Liver (tissue), 9 donors: ENCODE results near the gene FAM3A. TPM values are rescaled to one million over a fixed set of nuclear protein-coding genes. Genes with fewer than 3 reads are reported as not detected.

ENCODE experiments used
- DNase-seq: peaks from one replicate; pipeline ENCODE4 v3.0.0-alpha.2; 2017; ENCODE audit warnings: low spot score
- H3K27ac ChIP-seq, 2 donors: one replicate each; pipeline ENCODE4 v1.7.0; 2013; ENCODE audit warnings: inconsistent platforms in 2 of 2, low read length in 2 of 2, control low read depth in 1 of 2, low read depth in 1 of 2, mild to moderate bottlenecking in 1 of 2
- H3K27me3 ChIP-seq, 4 donors: one replicate each; pipeline versions ENCODE4 v1.6.1 to v1.7.0; 2013; ENCODE audit warnings: low read length in 3 of 4, inconsistent platforms in 1 of 4, mild to moderate bottlenecking in 1 of 4, moderate library complexity in 1 of 4; ENCODE audit not compliant: control insufficient read depth in 4 of 4, insufficient read depth in 4 of 4
- H3K36me3 ChIP-seq, 4 donors: one replicate each; pipeline versions ENCODE4 v1.6.1 to v1.7.0; 2013; ENCODE audit warnings: low read length in 3 of 4, mild to moderate bottlenecking in 3 of 4, low read depth in 1 of 4, moderate library complexity in 1 of 4; ENCODE audit not compliant: control insufficient read depth in 4 of 4, insufficient read depth in 3 of 4
- H3K4me1 ChIP-seq, 4 donors: one replicate each; pipeline versions ENCODE4 v1.6.1 to v1.7.0; 2013; ENCODE audit warnings: low read length in 3 of 4, mild to moderate bottlenecking in 3 of 4, moderate library complexity in 1 of 4; ENCODE audit not compliant: control insufficient read depth in 4 of 4, insufficient read depth in 4 of 4
- H3K4me3 ChIP-seq, 3 donors: one replicate each; pipeline versions ENCODE4 v1.6.1 to v1.7.0; 2013; ENCODE audit warnings: low read length in 3 of 3, control low read depth in 1 of 3, low read depth in 1 of 3, mild to moderate bottlenecking in 1 of 3
- H3K9ac ChIP-seq, 2 donors: one replicate each; pipeline ENCODE4 v1.7.0; 2013; ENCODE audit warnings: low read length in 2 of 2, mild to moderate bottlenecking in 2 of 2, moderate library complexity in 2 of 2, control low read depth in 1 of 2, low read depth in 1 of 2
- H3K9me3 ChIP-seq, 4 donors: one replicate each; pipeline versions ENCODE4 v1.6.1 to v1.7.0; 2013; ENCODE audit warnings: low read length in 3 of 4; ENCODE audit not compliant: control insufficient read depth in 4 of 4
- ATF3 ChIP-seq: IDR thresholded peaks from 2 replicates; pipeline ENCODE4 v1.6.1; 2016; ENCODE audit warnings: antibody characterized with exemption
- CTCF ChIP-seq: fragments of 150-350 bp; IDR thresholded peaks from 2 replicates; pipeline ENCODE4 v1.5.1; 2017; ENCODE audit warnings: improper control_type of control experiment, low read depth, low read length; ENCODE audit not compliant: missing input control
- EGR1 ChIP-seq, 2 donors: IDR thresholded peaks; 2 replicates each; pipeline ENCODE4 v1.6.1; 2016 to 2018; ENCODE audit warnings: antibody characterized with exemption in 2 of 2, low read depth in 2 of 2
- FOXA1 ChIP-seq: IDR thresholded peaks from 2 replicates; pipeline ENCODE4 v1.6.1; 2016; ENCODE audit warnings: antibody characterized with exemption
- FOXA2 ChIP-seq: IDR thresholded peaks from 2 replicates; pipeline ENCODE4 v1.6.1; 2016; ENCODE audit warnings: antibody characterized with exemption
- GABPA ChIP-seq, 2 donors: IDR thresholded peaks in 1 of 2; conservative IDR thresholded peaks in 1 of 2; 2 replicates each; pipeline ENCODE4 v1.6.1; 2016; ENCODE audit warnings: antibody characterized with exemption in 2 of 2, mild to moderate bottlenecking in 1 of 2, moderate library complexity in 1 of 2
- HNF4A ChIP-seq, 2 donors: conservative IDR thresholded peaks; 2 replicates each; pipeline ENCODE4 v1.6.1; 2016; ENCODE audit warnings: antibody characterized with exemption in 2 of 2, mild to moderate bottlenecking in 2 of 2
- HNF4G ChIP-seq: IDR thresholded peaks from 2 replicates; pipeline ENCODE4 v1.6.1; 2016; ENCODE audit warnings: antibody characterized with exemption
- JUND ChIP-seq, 2 donors: IDR thresholded peaks; 2 replicates each; pipeline ENCODE4 v1.6.1; 2016; ENCODE audit warnings: antibody characterized with exemption in 2 of 2
- MAX ChIP-seq: IDR thresholded peaks from 2 replicates; pipeline ENCODE4 v1.6.1; 2016; ENCODE audit warnings: antibody characterized with exemption
- NR2F2 ChIP-seq: IDR thresholded peaks from 2 replicates; pipeline ENCODE4 v1.6.1; 2016; ENCODE audit warnings: antibody characterized with exemption
- RAD21 ChIP-seq, 2 donors: IDR thresholded peaks; 2 replicates each; pipeline ENCODE4 v1.6.1; 2016; ENCODE audit warnings: antibody characterized with exemption in 2 of 2, mild to moderate bottlenecking in 2 of 2
- REST ChIP-seq: IDR thresholded peaks from 2 replicates; pipeline ENCODE4 v1.6.1; 2016; ENCODE audit warnings: antibody characterized with exemption, mild to moderate bottlenecking
- RXRA ChIP-seq, 2 donors: IDR thresholded peaks; 2 replicates each; pipeline ENCODE4 v1.6.1; 2017 to 2018; ENCODE audit warnings: antibody characterized with exemption in 2 of 2, mild to moderate bottlenecking in 1 of 2
- SP1 ChIP-seq: IDR thresholded peaks from 2 replicates; pipeline ENCODE4 v1.6.1; 2018; ENCODE audit warnings: antibody characterized with exemption, mild to moderate bottlenecking
- TAF1 ChIP-seq: conservative IDR thresholded peaks from 2 replicates; pipeline ENCODE4 v1.6.1; 2016; ENCODE audit warnings: antibody characterized with exemption, mild to moderate bottlenecking
- YY1 ChIP-seq: IDR thresholded peaks from 2 replicates; pipeline ENCODE4 v1.6.1; 2016; ENCODE audit warnings: antibody characterized with exemption, mild to moderate bottlenecking
- ZBTB33 ChIP-seq: IDR thresholded peaks from 2 replicates; pipeline ENCODE4 v1.6.1; 2016; ENCODE audit warnings: antibody characterized with exemption
- WGBS: extraction: QIAGEN DNeasy Blood & Tissue Kit; methylation state at CpG from one replicate; pipeline ENCODE4 v1.1.7; 2013; 5-methylcytosine and 5-hydroxymethylcytosine counted together
- polyA plus RNA-seq, 2 donors: library from polyadenylated mRNA; stranded (reverse) in 1 of 2; unstranded in 1 of 2; fragments of 200-250 nt in 1 of 2; fragments of >200 nt in 1 of 2; fragmentation: Nextera tagmentation in 1 of 2; extraction: Ambion mirVana in 1 of 2; gene quantifications; one replicate each; pipeline versions ENCODE4 v1.2.1 to v1.2.3, GENCODE V29; 2013 to 2015
- total RNA-seq, 2 donors: library from RNA; depleted of rRNA; stranded (reverse); fragments of >200 nt; gene quantifications; one replicate each; pipeline ENCODE4 v1.2.3, GENCODE V29; 2014
- donor health status: healthy.
- donor health status: healthy.
- donor health status: healthy.
- donor health status: healthy.
- donor health status: healthy.

Gene FAM3A
- total and polyA plus RNA-seq, 4 donors = 11.6 to 36.3 (median 34.2) TPM

- peak overlapping the region in 1 of 2 donors; percentile 54 for H3K27ac ChIP-seq
- H3K4me3 ChIP-seq = no peak overlapping the region
- no peaks in the 10 kb centered on the region for H3K27me3 ChIP-seq
- TF ChIP-seq CTCF (peak; percentile 100), JUND (IDR thresholded peaks at IDR 0.05) (no peak), MAX (no peak), FOXA2 (no peak), EGR1 (IDR thresholded peaks at IDR 0.05; ENCODE audit: low read depth in 2 of 2) (no peak), RAD21 (IDR thresholded peaks at IDR 0.05) (peak; percentile 100), REST (no peak), FOXA1 (no peak), GABPA (IDR thresholded peaks at IDR 0.05 in 1 of 2, conservative IDR thresholded peaks at IDR 0.05 in 1 of 2) (no peak), NR2F2 (no peak), YY1 (no peak), HNF4G (no peak), ATF3 (no peak), ZBTB33 (no peak), RXRA (IDR thresholded peaks at IDR 0.05) (peak; percentile 37 to 39), TAF1 (no peak), SP1 (peak; percentile 23), HNF4A (conservative IDR thresholded peaks at IDR 0.05) (no peak)
- no peaks in the 10 kb centered on the region for H3K36me3 ChIP-seq
- 19% methylated on average over 34 of the region's 34 CpGs for WGBS
- DNase-seq = peak; percentile 89
- no peaks in the 10 kb centered on the region for H3K9me3 ChIP-seq
- peaks cover 2 to 10% (median 6%) of the 10 kb centered on the region in 4 donors for H3K4me1 ChIP-seq
- no peak overlapping the region for H3K9ac ChIP-seq
These were observed 18.7 kb upstream of the FAM3A start for GRCh38 chrX:154534526-154535322.
